Measurements from ENCODE around the gene AMER1. TPM values are rescaled to one million over a fixed set of nuclear protein-coding genes. Genes with fewer than 3 reads are reported as not detected.
A peak's percentile ranks its signal among the peaks of the same experiment; 100 is the strongest.
"Not testable (repeated sequence)": the region's sequence is repeated elsewhere in the genome, so short reads cannot be mapped to it uniquely, and the experiment has no call there.

Gene AMER1
- 10 to 100 TPM in 1 of 2 donors, 1 to 10 TPM in 1; 7.5 to 11.4 TPM for total RNA-seq
- polyA plus RNA-seq (ENCODE audit: insufficient read length in 2 of 2): 10 to 100 TPM; 10.6 to 11.7 TPM
- long read RNA-seq, donor 1, full-length matches to known transcripts: 3 of 3 reads
- long read RNA-seq, donor 1, partial matches to known transcripts: 0 of 3 reads
- long read RNA-seq, donor 1, other reads (novel, unspliced or antisense): 0 of 3 reads
- long read RNA-seq, donor 2: 0 reads
- long read RNA-seq, donor 3, full-length matches to known transcripts: 1 of 1 reads
- long read RNA-seq, donor 3, partial matches to known transcripts: 0 of 1 reads
- long read RNA-seq, donor 3, other reads (novel, unspliced or antisense): 0 of 1 reads
- long read RNA-seq, donor 4, full-length matches to known transcripts: 2 of 2 reads
- long read RNA-seq, donor 4, partial matches to known transcripts: 0 of 2 reads
- long read RNA-seq, donor 4, other reads (novel, unspliced or antisense): 0 of 2 reads

- 25% methylated on average over 27 of the region's 29 CpGs for WGBS (ENCODE audit: insufficient coverage)
- no peaks in the 10 kb centered on the region for H3K9me3 ChIP-seq (ENCODE audit: control insufficient read depth, insufficient read depth, low read length)
- peaks cover 20% of the 10 kb centered on the region for H3K4me1 ChIP-seq (ENCODE audit: control insufficient read depth, insufficient read depth, low read length)
- H3K27ac ChIP-seq (ENCODE audit: low read depth, low read length): peak within 1 kb of the TSS; percentile 82
- H3K36me3 ChIP-seq (ENCODE audit: control insufficient read depth, insufficient read depth, low read length): no peaks in the 10 kb centered on the region
- no peaks in the 10 kb centered on the region for H3K27me3 ChIP-seq (ENCODE audit: control insufficient read depth, insufficient read depth, low read length)
- DNase-seq (ENCODE audit: low read depth in 4 of 6, low spot score in 6 of 6): peak in 1 of 6 donors; percentile 13
- peak within 1 kb of the TSS; percentile 56 for H3K4me3 ChIP-seq (ENCODE audit: low read depth, low read length)
Observed at GRCh38 chrX:64205441-64205734, at the start of gene AMER1. AMER1 (minus strand) TSS chrX:64205708; CDS start chrX:64193286, 12,422 bp downstream.

DNA sequence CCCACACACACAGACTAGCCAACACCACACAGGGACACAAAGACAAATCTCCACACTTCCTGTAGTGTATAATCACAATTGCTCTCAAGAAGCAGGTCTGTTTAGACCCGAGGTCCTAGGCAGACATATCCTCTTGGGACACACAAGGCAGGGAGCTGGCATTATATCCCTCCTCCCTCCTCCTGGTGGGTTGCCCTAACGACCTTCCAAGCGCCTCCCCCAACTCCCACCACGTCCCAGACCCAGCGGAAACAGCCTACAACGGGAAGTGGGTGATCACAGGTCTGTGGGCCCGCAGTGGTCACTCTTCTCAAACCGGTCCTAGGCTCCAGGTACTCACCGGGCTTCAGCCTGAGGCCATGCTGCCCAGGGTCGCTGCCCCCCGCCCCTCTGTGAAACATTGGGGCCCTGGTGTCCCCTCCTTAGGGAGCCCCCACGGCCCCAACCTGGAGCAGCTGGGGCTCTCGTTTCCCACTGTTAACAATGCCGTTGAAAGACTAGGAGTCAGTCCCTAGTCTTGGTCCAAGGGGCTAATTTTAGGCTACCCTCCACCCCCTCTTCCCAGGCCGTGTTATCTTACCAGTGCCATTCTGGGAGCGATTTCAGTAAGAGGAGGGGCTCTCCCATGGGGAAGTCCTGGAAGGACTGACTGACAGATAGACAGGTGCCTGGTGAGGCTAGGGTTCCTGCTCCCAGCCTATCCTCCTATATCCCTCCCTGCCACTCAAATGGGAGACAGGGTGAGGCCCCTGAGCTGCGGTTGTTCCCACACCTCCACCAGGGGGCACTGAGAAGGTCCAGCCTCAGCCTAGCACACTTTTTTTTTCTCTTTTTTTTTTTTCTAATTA lies 24.8 kb upstream of the AMER1 start, which contains the start of gene ASB12:
ASB12 (minus strand) TSS at position 485 of the 848 bp plus-strand sequence. CDS start 4,957 bp downstream, outside the sequence.
- H3K9me3 ChIP-seq (ENCODE audit: control insufficient read depth, insufficient read depth, low read length): no peaks in the 10 kb centered on the region
- H3K27me3 ChIP-seq (ENCODE audit: control insufficient read depth, insufficient read depth, low read length): no peaks in the 10 kb centered on the region
- no peak for DNase-seq (ENCODE audit: low read depth in 4 of 6, low spot score in 6 of 6)
- no peak within 1 kb of the TSS for H3K4me3 ChIP-seq (ENCODE audit: low read depth, low read length)
- H3K4me1 ChIP-seq (ENCODE audit: control insufficient read depth, insufficient read depth, low read length): no peaks in the 10 kb centered on the region
- 59% methylated on average over 14 of the region's 17 CpGs for WGBS (ENCODE audit: insufficient coverage)
- H3K27ac ChIP-seq (ENCODE audit: low read depth, low read length): no peak within 1 kb of the TSS
- H3K36me3 ChIP-seq (ENCODE audit: control insufficient read depth, insufficient read depth, low read length): no peaks in the 10 kb centered on the region

GRCh38 chrX:64229154-64229553 lies 23.6 kb upstream of the AMER1 start:
- H3K9me3 ChIP-seq (ENCODE audit: control insufficient read depth, insufficient read depth, low read length): no peaks in the 10 kb centered on the region
- H3K36me3 ChIP-seq (ENCODE audit: control insufficient read depth, insufficient read depth, low read length): no peaks in the 10 kb centered on the region
- no peaks in the 10 kb centered on the region for H3K4me1 ChIP-seq (ENCODE audit: control insufficient read depth, insufficient read depth, low read length)
- no peaks in the 10 kb centered on the region for H3K27me3 ChIP-seq (ENCODE audit: control insufficient read depth, insufficient read depth, low read length)
- H3K27ac ChIP-seq (ENCODE audit: low read depth, low read length): no peak overlapping the region
- no peak for DNase-seq (ENCODE audit: low read depth in 4 of 6, low spot score in 6 of 6)
- no CpG with 5 or more reads among the region's 3 CpGs for WGBS (ENCODE audit: insufficient coverage)
- no peak overlapping the region for H3K4me3 ChIP-seq (ENCODE audit: low read depth, low read length)

GRCh38 chrX:64218023-64218422 lies 12.5 kb upstream of the AMER1 start:
- DNase-seq (ENCODE audit: low read depth in 4 of 6, low spot score in 6 of 6): no peak
- H3K27ac ChIP-seq (ENCODE audit: low read depth, low read length): no peak overlapping the region
- H3K4me3 ChIP-seq (ENCODE audit: low read depth, low read length): no peak overlapping the region
- no peaks in the 10 kb centered on the region for H3K36me3 ChIP-seq (ENCODE audit: control insufficient read depth, insufficient read depth, low read length)
- WGBS (ENCODE audit: insufficient coverage): 83% methylated on average over 4 of the region's 4 CpGs
- H3K27me3 ChIP-seq (ENCODE audit: control insufficient read depth, insufficient read depth, low read length): no peaks in the 10 kb centered on the region
- H3K4me1 ChIP-seq (ENCODE audit: control insufficient read depth, insufficient read depth, low read length): no peaks in the 10 kb centered on the region
- no peaks in the 10 kb centered on the region for H3K9me3 ChIP-seq (ENCODE audit: control insufficient read depth, insufficient read depth, low read length)

DNA sequence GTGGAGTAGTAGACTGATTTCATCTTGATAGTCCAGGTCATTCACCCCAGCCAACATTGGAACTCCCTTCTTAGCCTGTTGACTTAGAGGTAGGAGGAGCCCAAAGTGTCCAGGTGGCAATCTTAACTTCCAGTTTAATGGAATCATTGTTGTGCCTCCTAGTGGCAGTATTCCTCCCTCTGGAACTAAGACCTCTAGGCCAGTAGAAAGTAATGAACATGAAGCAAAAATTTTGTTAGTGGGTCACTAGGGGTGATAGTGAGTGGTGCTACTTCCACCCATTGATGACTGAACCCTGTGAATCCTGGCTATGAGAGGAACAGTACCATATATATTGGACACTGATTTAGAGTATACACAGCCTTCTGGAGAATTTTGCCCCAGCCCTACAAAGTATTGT lies 8.5 kb upstream of the AMER1 start:
- H3K4me1 ChIP-seq (ENCODE audit: control insufficient read depth, insufficient read depth, low read length); H3K27me3 ChIP-seq (ENCODE audit: control insufficient read depth, insufficient read depth, low read length); H3K36me3 ChIP-seq (ENCODE audit: control insufficient read depth, insufficient read depth, low read length); H3K4me3 ChIP-seq (ENCODE audit: low read depth, low read length); H3K9me3 ChIP-seq (ENCODE audit: control insufficient read depth, insufficient read depth, low read length); DNase-seq (ENCODE audit: low read depth in 4 of 6, low spot score in 6 of 6); H3K27ac ChIP-seq (ENCODE audit: low read depth, low read length): not testable (repeated sequence)

DNA sequence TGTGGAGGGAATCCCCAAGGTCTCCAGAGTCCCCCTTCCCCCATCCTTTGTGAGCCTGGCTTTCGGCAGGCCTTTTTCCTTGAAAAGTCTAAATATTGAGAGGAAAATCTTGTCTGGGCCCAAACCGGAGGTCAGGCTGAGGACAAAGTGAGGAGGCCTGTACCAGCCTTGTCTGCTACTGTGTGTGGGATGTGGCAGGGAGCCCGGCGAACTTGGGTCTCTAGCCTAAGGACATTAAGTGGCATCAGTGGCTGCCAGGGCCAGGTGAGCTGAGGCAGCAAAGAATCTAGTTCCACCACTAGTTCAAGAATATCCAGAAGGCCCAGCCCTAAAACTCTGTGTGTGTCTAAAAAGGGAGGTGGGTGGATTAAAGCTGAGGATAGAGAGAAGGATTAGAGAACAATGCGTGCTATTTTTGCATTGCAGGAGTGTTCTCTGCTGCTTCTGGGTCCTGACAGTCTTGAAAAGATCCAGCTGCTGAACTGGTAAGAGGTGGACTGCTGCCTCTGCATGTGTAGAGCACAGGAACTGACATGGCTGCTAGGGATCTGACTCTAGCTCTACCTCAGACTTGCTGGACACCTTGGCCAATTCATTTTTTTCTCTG lies 1.2 kb upstream of the AMER1 start:
- peak in 1 of 6 donors; percentile 3 for DNase-seq (ENCODE audit: low read depth in 4 of 6, low spot score in 6 of 6)
- Histone ChIP-seq H3K4me3 (ENCODE audit: low read depth, low read length) (peak overlapping the region; percentile 56), H3K9me3 (ENCODE audit: control insufficient read depth, insufficient read depth, low read length) (no peaks in the 10 kb centered on the region), H3K27me3 (ENCODE audit: control insufficient read depth, insufficient read depth, low read length) (no peaks in the 10 kb centered on the region), H3K27ac (ENCODE audit: low read depth, low read length) (peak overlapping the region; percentile 82), H3K4me1 (ENCODE audit: control insufficient read depth, insufficient read depth, low read length) (peaks cover 20% of the 10 kb centered on the region), H3K36me3 (ENCODE audit: control insufficient read depth, insufficient read depth, low read length) (no peaks in the 10 kb centered on the region)
- WGBS (ENCODE audit: insufficient coverage): 75% methylated on average over 4 of the region's 5 CpGs

GRCh38 chrX:64205735-64206501 lies 410 bp upstream of the AMER1 start:
- H3K27ac ChIP-seq (ENCODE audit: low read depth, low read length): peak overlapping the region; percentile 82
- H3K9me3 ChIP-seq (ENCODE audit: control insufficient read depth, insufficient read depth, low read length): no peaks in the 10 kb centered on the region
- H3K4me1 ChIP-seq (ENCODE audit: control insufficient read depth, insufficient read depth, low read length): peaks cover 20% of the 10 kb centered on the region
- no peaks in the 10 kb centered on the region for H3K36me3 ChIP-seq (ENCODE audit: control insufficient read depth, insufficient read depth, low read length)
- peak overlapping the region; percentile 56 for H3K4me3 ChIP-seq (ENCODE audit: low read depth, low read length)
- peak; percentile 82 to 98 (median 87) for DNase-seq (ENCODE audit: low read depth in 4 of 6, low spot score in 6 of 6)
- H3K27me3 ChIP-seq (ENCODE audit: control insufficient read depth, insufficient read depth, low read length): no peaks in the 10 kb centered on the region
- WGBS (ENCODE audit: insufficient coverage): 22% methylated on average over 42 of the region's 45 CpGs

GRCh38 chrX:64204701-64205440 lies 637 bp downstream of the AMER1 start:
- H3K27ac ChIP-seq (ENCODE audit: low read depth, low read length): peak overlapping the region; percentile 82
- H3K9me3 ChIP-seq (ENCODE audit: control insufficient read depth, insufficient read depth, low read length): no peaks in the 10 kb centered on the region
- H3K27me3 ChIP-seq (ENCODE audit: control insufficient read depth, insufficient read depth, low read length): no peaks in the 10 kb centered on the region
- 16% methylated on average over 35 of the region's 46 CpGs for WGBS (ENCODE audit: insufficient coverage)
- H3K4me3 ChIP-seq (ENCODE audit: low read depth, low read length): peak overlapping the region; percentile 56
- H3K36me3 ChIP-seq (ENCODE audit: control insufficient read depth, insufficient read depth, low read length): no peaks in the 10 kb centered on the region
- DNase-seq (ENCODE audit: low read depth in 4 of 6, low spot score in 6 of 6): peak; percentile 2 to 67 (median 22)
- peaks cover 20% of the 10 kb centered on the region for H3K4me1 ChIP-seq (ENCODE audit: control insufficient read depth, insufficient read depth, low read length)

All from spinal cord (tissue), 10 donors.